H1 (cell line): ENCODE measurements around the gene PEX14. TPM values are rescaled to one million over a fixed set of nuclear protein-coding genes. Genes with fewer than 3 reads are reported as not detected.
"Not testable (repeated sequence)": the region's sequence is repeated elsewhere in the genome, so short reads cannot be mapped to it uniquely, and the experiment has no call there.

ENCODE experiments used
- CTCF ChIA-PET: fragments of 300-600 bp; sonication (Branson Sonifier 250); formaldehyde crosslinking; loops from one replicate; lab custom pipeline; 2021; ENCODE audit not compliant: partially characterized antibody; lab: Charles Lee
- POLR2A ChIA-PET: fragments of 300-600 bp; sonication (Branson Sonifier 250); formaldehyde crosslinking; loops from one replicate; lab custom pipeline; 2021; ENCODE audit warnings: inconsistent platforms; ENCODE audit not compliant: partially characterized antibody; lab: Charles Lee
- DNase-seq, 2 experiments: peaks; one replicate each; pipeline versions ENCODE4 v3.0.0 to v3.0.0-alpha.2; 2010 to 2022; ENCODE audit warnings: low spot score in 2 of 2, low read depth in 1 of 2, mixed read lengths in 1 of 2
- FAIRE-seq: peaks from 2 replicates; lab custom pipeline; 2011; peaks lifted over from hg19 to GRCh38; lab: Jason Lieb, UNC
- H2AFZ ChIP-seq: 2 replicates; pipeline ENCODE4 v1.8.1; 2012; ENCODE audit warnings: low read length, inconsistent platforms
- H2AK5ac ChIP-seq: 2 replicates; pipeline ENCODE4 v1.6.1; 2013; ENCODE audit warnings: low read depth, low read length
- H2BK120ac ChIP-seq: replicated peaks from 2 replicates; pipeline ENCODE3; 2013; ENCODE audit warnings: low read depth, low read length, inconsistent platforms
- H2BK12ac ChIP-seq: 2 replicates; pipeline ENCODE4 v1.6.1; 2013; ENCODE audit warnings: low read depth, low read length
- H2BK15ac ChIP-seq: 2 replicates; pipeline ENCODE4 v1.6.1; 2013; ENCODE audit warnings: low read length
- H2BK20ac ChIP-seq: 2 replicates; pipeline ENCODE4 v1.6.1; 2013; ENCODE audit warnings: low read length
- H2BK5ac ChIP-seq: 2 replicates; pipeline ENCODE4 v1.6.1; 2013; ENCODE audit warnings: low read depth, low read length
- H3K14ac ChIP-seq: 2 replicates; pipeline ENCODE4 v1.6.1; 2013; ENCODE audit warnings: inconsistent platforms; ENCODE audit not compliant: insufficient read length
- H3K18ac ChIP-seq: 2 replicates; pipeline ENCODE4 v1.6.1; 2013; ENCODE audit warnings: low read length; ENCODE audit errors: extremely low read depth
- H3K23ac ChIP-seq: 2 replicates; pipeline ENCODE4 v1.6.1; 2013; ENCODE audit warnings: inconsistent platforms; ENCODE audit not compliant: insufficient read length
- H3K23me2 ChIP-seq: 2 replicates; pipeline ENCODE4 v1.6.1; 2013; ENCODE audit warnings: low read depth, low read length
- H3K27ac ChIP-seq: 2 replicates; pipeline ENCODE4 v1.6.1; 2011; ENCODE audit warnings: low read depth, low read length, inconsistent platforms
- H3K27me3 ChIP-seq, 4 experiments: replicated peaks in 1 of 4; 1 replicate in 1 of 4; 2 replicates in 3 of 4; pipeline versions ENCODE4 v1.6.1 to v1.8.1; 2011 to 2013; ENCODE audit warnings: low read length in 3 of 4, mild to moderate bottlenecking in 3 of 4, inconsistent platforms in 2 of 4, mixed read lengths in 2 of 4, moderate library complexity in 1 of 4; ENCODE audit not compliant: control insufficient read depth in 3 of 4, insufficient read depth in 3 of 4; ENCODE audit errors: extremely low read depth in 1 of 4
- H3K36me3 ChIP-seq, 4 experiments: 2 replicates each; pipeline versions ENCODE4 v1.6.1 to v1.8.1; 2011 to 2013; ENCODE audit warnings: mild to moderate bottlenecking in 4 of 4, low read length in 3 of 4, moderate library complexity in 2 of 4, control low read depth in 1 of 4, inconsistent platforms in 1 of 4; ENCODE audit not compliant: insufficient read depth in 4 of 4, control insufficient read depth in 2 of 4
- H3K4ac ChIP-seq: replicated peaks from 2 replicates; pipeline ENCODE3; 2013; ENCODE audit warnings: low read length, low read depth, mixed read lengths, inconsistent platforms; ENCODE audit not compliant: insufficient read length
- H3K4me1 ChIP-seq, 4 experiments: replicated peaks in 1 of 4; 1 replicate in 1 of 4; 2 replicates in 3 of 4; pipeline versions ENCODE4 v1.6.1 to v1.8.1; 2011 to 2013; ENCODE audit warnings: low read length in 3 of 4, inconsistent platforms in 2 of 4, mixed read lengths in 1 of 4; ENCODE audit not compliant: insufficient read depth in 4 of 4, control insufficient read depth in 3 of 4
- H3K4me2 ChIP-seq, 2 experiments: 2 replicates each; pipeline versions ENCODE4 v1.6.1 to v1.8.1; 2011 to 2013; ENCODE audit warnings: low read depth in 2 of 2, low read length in 2 of 2, control low read depth in 1 of 2, inconsistent platforms in 1 of 2, mild to moderate bottlenecking in 1 of 2; ENCODE audit not compliant: insufficient read depth in 1 of 2
- H3K4me3 ChIP-seq, 4 experiments: fragments of 200-600, 300-600 bp in 1 of 4; sonication (generic), shearing (Covaris generic), sonication (Bioruptor Twin) in 1 of 4; 2 replicates each; pipeline versions ENCODE4 v1.5.1 to v1.8.1; 2011 to 2016; ENCODE audit warnings: low read length in 4 of 4, low read depth in 3 of 4, control low read depth in 2 of 4, inconsistent platforms in 2 of 4, mild to moderate bottlenecking in 2 of 4, mixed read lengths in 1 of 4, moderate library complexity in 1 of 4; ENCODE audit not compliant: insufficient read depth in 2 of 4; ENCODE audit errors: extremely low read depth in 1 of 4
- H3K56ac ChIP-seq: replicated peaks from 2 replicates; pipeline ENCODE3; 2013; ENCODE audit warnings: low read depth, mild to moderate bottlenecking, mixed read lengths, low read length, inconsistent platforms; ENCODE audit not compliant: insufficient read length
- H3K79me1 ChIP-seq: 2 replicates; pipeline ENCODE4 v1.6.1; 2013; ENCODE audit warnings: low read depth, low read length, control low read depth
- H3K79me2 ChIP-seq, 2 experiments: 2 replicates each; pipeline versions ENCODE4 v1.6.1 to v1.8.1; 2012 to 2013; ENCODE audit warnings: low read length in 2 of 2, mild to moderate bottlenecking in 2 of 2, inconsistent platforms in 1 of 2; ENCODE audit not compliant: insufficient read depth in 2 of 2, control insufficient read depth in 1 of 2
- H3K9ac ChIP-seq, 4 experiments: replicated peaks in 1 of 4; 1 replicate in 1 of 4; 2 replicates in 3 of 4; pipeline versions ENCODE4 v1.6.1 to v1.8.1; 2011 to 2013; ENCODE audit warnings: low read depth in 3 of 4, low read length in 3 of 4, control low read depth in 2 of 4, mild to moderate bottlenecking in 2 of 4, moderate library complexity in 2 of 4, inconsistent platforms in 1 of 4; ENCODE audit errors: extremely low read depth in 1 of 4
- H3K9me3 ChIP-seq, 2 experiments: 2 replicates each; pipeline versions ENCODE4 v1.6.1 to v1.8.1; 2012 to 2013; ENCODE audit warnings: mild to moderate bottlenecking in 2 of 2, moderate library complexity in 2 of 2, control low read depth in 1 of 2, inconsistent platforms in 1 of 2, low read depth in 1 of 2, low read length in 1 of 2, mixed read lengths in 1 of 2; ENCODE audit not compliant: insufficient read depth in 2 of 2
- H4K20me1 ChIP-seq, 2 experiments: replicated peaks in 1 of 2; 2 replicates each; pipeline versions ENCODE3 to v1.8.1; 2011 to 2013; ENCODE audit warnings: inconsistent platforms in 2 of 2, low read length in 2 of 2, mild to moderate bottlenecking in 1 of 2; ENCODE audit not compliant: insufficient read depth in 2 of 2, control insufficient read depth in 1 of 2
- H4K5ac ChIP-seq: 2 replicates; pipeline ENCODE4 v1.6.1; 2013; ENCODE audit warnings: low read length, low read depth, mixed read lengths, inconsistent platforms; ENCODE audit not compliant: insufficient read length
- H4K8ac ChIP-seq: 2 replicates; pipeline ENCODE4 v1.8.0; 2013; ENCODE audit warnings: mild to moderate bottlenecking, moderate library complexity, low read length, inconsistent platforms; ENCODE audit not compliant: insufficient read depth; ENCODE audit errors: extremely low read depth
- H4K91ac ChIP-seq: replicated peaks from 2 replicates; pipeline ENCODE3; 2013; ENCODE audit warnings: low read length, mixed read lengths, inconsistent platforms; ENCODE audit not compliant: insufficient read length
- WGBS, 2 experiments: shearing (Covaris generic) in 1 of 2; methylation state at CpG; one replicate each; pipeline versions ENCODE4 v1.1.6 to v1.1.7; 2013 to 2015; ENCODE audit warnings: low lambda C conversion rate in 2 of 2, mixed read lengths in 2 of 2, inconsistent platforms in 1 of 2, low coverage in 1 of 2, missing lambda C conversion rate in 1 of 2; ENCODE audit not compliant: insufficient replicate concordance in 2 of 2, insufficient coverage in 1 of 2, insufficient read length in 1 of 2; ENCODE audit errors: extremely low coverage in 1 of 2, missing lambda C conversion rate in 1 of 2; 5-methylcytosine and 5-hydroxymethylcytosine counted together
- polyA plus RNA-seq, 7 experiments: library from polyadenylated mRNA; depleted of rRNA in 3 of 7; stranded (reverse) in 5 of 7; unstranded in 2 of 7; fragments of >200 nt in 5 of 7; fragments of 200-250 nt in 2 of 7; gene quantifications; 1 replicate in 5 of 7; 2 replicates in 1 of 7; 4 replicates in 1 of 7; pipeline versions ENCODE4 v1.2.1 to v1.2.3, GENCODE V29; 2011 to 2013; ENCODE audit warnings: missing spikeins in 2 of 7, mixed read lengths in 2 of 7
- total RNA-seq: library from RNA; stranded (reverse); fragmentation: NEBNext Ultra II Directional; extraction: Animal tissue kit (Norgen Biotek cat#: 25700); gene quantifications from 2 replicates; pipeline ENCODE4 v1.2.1, GENCODE V29; 2021

The PEX14 gene
- total and polyA plus RNA-seq, 2 of the 8 experiments (the other 6 are each of a cell fraction or from before 2014, with no cell fraction given): 13.0 to 19.8 TPM

DNA sequence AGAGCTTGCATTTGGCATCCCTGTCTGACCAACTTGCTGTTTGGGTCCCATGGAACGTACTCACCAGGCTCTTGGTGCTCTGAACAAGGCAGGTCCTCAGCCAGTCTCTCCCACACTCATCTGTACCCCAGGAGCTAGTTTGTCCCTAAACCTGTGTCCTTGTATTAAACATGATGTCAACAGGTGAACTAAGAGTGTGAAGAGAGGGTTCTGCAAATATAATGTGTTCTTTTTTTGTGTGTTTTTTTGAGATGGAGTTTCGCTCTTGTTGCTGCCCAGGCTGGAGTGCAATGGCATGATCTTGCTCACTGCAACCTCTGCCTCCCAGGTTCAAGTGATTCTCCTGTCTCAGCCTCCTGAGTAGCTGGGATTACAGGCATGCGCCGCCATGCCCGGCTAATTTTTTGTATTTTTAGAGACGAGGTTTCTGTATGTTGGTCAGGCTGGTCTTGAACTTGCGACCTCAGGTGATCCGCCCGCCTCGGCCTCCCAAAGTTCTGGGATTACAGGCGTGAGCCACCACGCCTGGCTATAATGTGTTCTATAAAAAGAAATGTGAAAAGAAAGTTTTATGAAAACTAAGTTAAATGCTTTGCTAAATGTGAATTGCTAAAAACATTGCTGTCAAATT lies 31.4 kb downstream of the PEX14 start:
- H2BK20ac ChIP-seq, H3K4me2 ChIP-seq, H3K9ac ChIP-seq, H4K8ac ChIP-seq, FAIRE-seq, H3K36me3 ChIP-seq, H3K23ac ChIP-seq, H3K27me3 ChIP-seq, H3K18ac ChIP-seq, H3K56ac ChIP-seq, H2AFZ ChIP-seq, H2BK120ac ChIP-seq, H3K4ac ChIP-seq, DNase-seq, H3K79me1 ChIP-seq, H3K14ac ChIP-seq, H4K5ac ChIP-seq, H4K91ac ChIP-seq, H2AK5ac ChIP-seq, H3K9me3 ChIP-seq, H2BK12ac ChIP-seq, H2BK5ac ChIP-seq, H2BK15ac ChIP-seq, H3K27ac ChIP-seq, H3K23me2 ChIP-seq, H4K20me1 ChIP-seq, H3K4me3 ChIP-seq: not testable (repeated sequence)
- POLR2A ChIA-PET: interaction anchor here (0.5 to 1.6 kb wide), 3 partner anchors 13 to 1649 kb away, joined by 3 to 7 read pairs (median 4); partner anchors contain the start of gene CENPS
- Histone ChIP-seq H3K4me1 (peaks cover 3 to 12% (median 5%) of the 10 kb centered on the region in 4 experiments; a peak in 6 of 7 replicates), H3K79me2 (peaks cover 3 to 27% of the 10 kb centered on the region in 2 experiments; a peak in 2 of 4 replicates)
- CTCF ChIA-PET: interaction anchor here (1.0 to 9.1 kb wide), 11 partner anchors 8 to 374 kb away, joined by 3 to 78 read pairs (median 6); partner anchors contain the start of gene CORT
- 95% methylated on average over 12 of the region's 12 CpGs; no CpG with 5 or more reads in 1 of the 2 experiments for WGBS, 2 experiments
